Measurements from ENCODE around the gene CCNB2.
"Not testable (repeated sequence)": the region's sequence is repeated elsewhere in the genome, so short reads cannot be mapped to it uniquely, and the experiment has no call there.

The CCNB2 gene

GRCh38 chr15:59131969-59132562 is 27.1 kb downstream of the CCNB2 start:
- no peak overlapping the region for H3K27ac ChIP-seq
- DNase-seq (ENCODE audit: low read depth, low spot score) = no peak

- no peak for DNase-seq (ENCODE audit: low read depth, low spot score)
- no peak overlapping the region for H3K27ac ChIP-seq
Measured at GRCh38 chr15:59133929-59134427, 29.0 kb downstream of the CCNB2 start.

DNA sequence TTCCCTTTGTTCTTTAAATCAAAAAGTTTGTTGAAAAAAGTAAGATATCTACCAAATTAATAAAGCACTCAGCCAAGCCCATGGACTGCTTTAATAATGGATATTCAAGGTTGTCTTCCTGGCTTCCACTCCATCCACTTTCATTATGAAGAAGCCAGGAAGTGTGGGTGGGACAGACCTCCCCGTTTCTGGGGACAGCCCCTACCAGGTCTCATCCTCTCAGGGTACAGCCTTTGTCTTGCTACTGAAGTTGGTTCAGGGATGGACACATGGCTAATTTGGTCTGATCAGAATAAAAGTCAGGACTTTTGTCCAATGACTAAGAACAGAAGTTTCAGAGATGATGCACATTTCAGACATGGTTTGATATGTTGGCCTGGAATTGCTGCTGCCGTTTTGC is 32.6 kb downstream of the CCNB2 start:
- no peak overlapping the region for H3K27ac ChIP-seq
- DNase-seq (ENCODE audit: low read depth, low spot score) = no peak

DNA sequence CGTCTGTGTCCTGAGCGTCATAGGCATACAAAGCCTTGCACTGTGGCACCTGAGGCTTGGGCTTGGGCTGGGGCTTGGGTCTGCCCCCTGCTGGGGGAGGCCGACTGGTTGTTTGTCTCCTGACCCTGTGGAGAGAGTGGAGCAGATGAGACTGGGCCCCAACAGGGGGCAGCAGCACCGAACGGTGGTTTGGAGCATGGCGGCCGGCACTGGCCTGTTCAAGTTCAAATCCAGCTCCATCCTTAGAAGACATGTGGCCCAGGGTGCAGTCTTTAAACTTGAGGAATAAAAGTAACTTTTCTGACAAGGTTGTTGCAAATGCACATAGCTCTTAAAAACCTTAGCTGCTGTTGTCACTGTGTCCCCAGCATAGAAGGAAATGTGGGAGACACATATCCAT is 33.3 kb downstream of the CCNB2 start:
- DNase-seq (ENCODE audit: low read depth, low spot score) = no peak
- H3K27ac ChIP-seq = no peak overlapping the region

DNA sequence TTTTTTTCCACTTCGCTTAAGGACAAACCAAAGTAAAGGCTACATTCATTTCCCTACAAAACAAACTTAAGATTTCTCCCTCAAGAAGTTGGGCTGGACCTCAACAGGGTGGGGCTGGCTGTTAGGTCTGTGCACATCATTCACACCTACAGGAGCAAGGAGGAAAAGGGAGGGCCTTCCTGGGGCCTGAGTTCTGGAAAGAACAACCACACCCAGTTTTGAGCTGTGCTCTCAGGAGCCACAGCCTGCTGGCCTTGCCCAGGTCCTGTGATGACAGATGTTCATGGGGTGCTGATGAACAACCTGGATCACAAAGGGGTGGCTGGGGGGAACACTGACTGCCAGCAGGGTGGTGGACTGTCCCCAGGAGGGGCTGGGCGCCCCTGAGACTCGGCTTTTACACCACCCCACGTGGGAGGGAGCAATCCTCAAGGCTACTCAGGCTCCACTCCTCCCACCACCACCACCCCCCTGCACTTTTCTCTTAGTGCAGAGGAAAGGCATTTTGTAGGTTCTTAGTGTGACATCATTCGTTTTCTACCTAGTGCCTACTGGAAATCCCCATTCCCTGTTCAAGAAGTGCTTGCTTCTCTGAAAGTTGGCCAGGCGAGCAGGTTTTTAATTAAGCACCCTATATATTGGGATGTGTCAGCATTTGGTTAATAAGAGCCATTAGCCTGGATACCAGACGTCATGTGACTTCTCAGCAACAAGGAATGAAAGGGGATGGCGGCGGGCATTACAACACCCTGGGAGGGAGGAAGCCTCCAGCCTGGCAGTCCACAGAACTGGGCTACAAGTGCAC is 35.7 kb downstream of the CCNB2 start:
- peak overlapping the region; percentile 10 for H3K27ac ChIP-seq

GRCh38 chr15:59143281-59143680 is 38.3 kb downstream of the CCNB2 start:
- DNase-seq (ENCODE audit: low read depth, low spot score) = no peak
- H3K27ac ChIP-seq = no peak overlapping the region

More for the DNA sequence above, 35.7 kb downstream of the CCNB2 start:
- DNase-seq (ENCODE audit: low read depth, low spot score) = no peak

- not testable (repeated sequence) for DNase-seq (ENCODE audit: low read depth, low spot score); H3K27ac ChIP-seq
Measured at GRCh38 chr15:59144594-59144993, 39.6 kb downstream of the CCNB2 start.

- no peak for DNase-seq (ENCODE audit: low read depth, low spot score)
- H3K27ac ChIP-seq = no peak overlapping the region
Measured at GRCh38 chr15:59147666-59148065, 42.7 kb downstream of the CCNB2 start.

DNA sequence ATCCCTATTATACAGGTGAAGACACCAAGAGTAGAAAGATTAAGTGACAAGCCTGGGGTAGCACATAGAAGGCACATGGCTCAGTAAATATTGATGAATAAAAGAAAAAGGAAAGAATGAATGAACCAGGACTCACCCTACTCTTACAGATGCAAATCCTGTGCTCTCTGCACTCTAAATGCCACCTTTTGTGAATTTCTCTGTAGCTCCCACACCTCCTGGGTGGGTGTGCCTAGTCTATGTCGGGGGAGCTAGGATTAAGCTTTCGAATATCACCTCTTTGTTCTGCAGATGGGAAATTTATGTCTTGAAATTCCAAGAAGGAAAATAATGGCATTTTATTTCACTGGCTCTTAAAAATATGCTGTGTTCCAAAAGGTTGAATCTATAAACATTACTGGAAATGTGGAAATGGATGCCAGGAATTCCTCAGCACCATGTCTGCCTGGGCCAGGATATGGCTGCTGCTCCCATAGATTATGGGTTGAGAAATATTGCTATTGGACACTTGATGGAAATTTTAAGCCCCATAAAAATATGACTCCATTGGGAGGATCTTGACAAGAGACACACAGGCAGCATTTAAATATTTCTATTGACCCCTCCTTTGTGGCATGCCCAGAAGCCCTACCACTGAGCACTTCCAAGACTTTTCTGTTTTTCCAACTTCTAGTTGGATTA is 43.3 kb downstream of the CCNB2 start:
- DNase-seq (ENCODE audit: low read depth, low spot score) = no peak
- no peak overlapping the region for H3K27ac ChIP-seq

DNA sequence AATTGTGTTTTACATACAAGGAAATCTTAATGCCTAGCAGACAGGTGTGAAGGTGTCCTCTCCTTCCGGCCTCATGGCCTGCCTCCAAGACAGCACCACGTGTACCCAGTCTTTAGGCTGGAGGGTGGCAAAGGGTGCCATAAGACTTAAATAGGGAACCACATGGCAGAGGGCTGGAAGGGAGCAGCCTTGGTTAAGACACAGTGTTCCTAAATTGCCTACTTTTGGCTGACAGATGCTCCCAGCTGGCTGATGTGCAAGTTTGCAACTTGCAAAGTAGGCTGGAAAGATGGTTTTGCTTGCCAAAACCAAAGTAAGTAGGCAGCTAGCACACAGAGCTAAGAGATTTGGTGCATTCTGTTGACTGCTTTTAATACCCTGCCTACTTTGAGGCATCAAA is 45.2 kb downstream of the CCNB2 start:
- H3K27ac ChIP-seq = no peak overlapping the region
- no peak for DNase-seq (ENCODE audit: low read depth, low spot score)

- DNase-seq (ENCODE audit: low read depth, low spot score) = no peak
- H3K27ac ChIP-seq = no peak overlapping the region
Measured at GRCh38 chr15:59152694-59153450, 47.9 kb downstream of the CCNB2 start.

DNA sequence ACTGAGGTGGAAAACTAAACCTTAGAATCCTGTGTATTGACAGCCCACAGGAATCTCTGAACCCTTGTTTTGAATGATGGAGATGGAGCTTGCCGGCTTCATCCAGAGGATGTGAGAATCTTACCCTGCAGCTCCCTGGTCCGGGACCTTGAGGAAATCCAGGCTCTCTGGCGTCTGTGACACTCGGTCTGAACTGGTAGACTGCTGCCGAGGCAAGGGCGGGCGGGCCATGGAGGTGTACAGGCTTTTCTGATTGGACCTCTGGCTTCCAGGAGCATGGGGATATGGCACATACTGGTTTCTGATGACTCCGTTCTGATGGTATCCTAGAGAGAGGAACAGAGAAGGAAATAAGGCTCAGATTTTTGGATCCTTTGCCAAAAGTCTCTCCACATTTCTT is 48.5 kb downstream of the CCNB2 start:
- DNase-seq (ENCODE audit: low read depth, low spot score) = no peak
- no peak overlapping the region for H3K27ac ChIP-seq

- no peak overlapping the region for H3K27ac ChIP-seq
- DNase-seq (ENCODE audit: low read depth, low spot score) = no peak
Measured at GRCh38 chr15:59154243-59154642, 49.3 kb downstream of the CCNB2 start.

GRCh38 chr15:59155431-59155830 is 50.5 kb downstream of the CCNB2 start:
- H3K27ac ChIP-seq = no peak overlapping the region
- no peak for DNase-seq (ENCODE audit: low read depth, low spot score)

- H3K27ac ChIP-seq = no peak overlapping the region
Measured at GRCh38 chr15:59157396-59157795, 52.5 kb downstream of the CCNB2 start.

DNA sequence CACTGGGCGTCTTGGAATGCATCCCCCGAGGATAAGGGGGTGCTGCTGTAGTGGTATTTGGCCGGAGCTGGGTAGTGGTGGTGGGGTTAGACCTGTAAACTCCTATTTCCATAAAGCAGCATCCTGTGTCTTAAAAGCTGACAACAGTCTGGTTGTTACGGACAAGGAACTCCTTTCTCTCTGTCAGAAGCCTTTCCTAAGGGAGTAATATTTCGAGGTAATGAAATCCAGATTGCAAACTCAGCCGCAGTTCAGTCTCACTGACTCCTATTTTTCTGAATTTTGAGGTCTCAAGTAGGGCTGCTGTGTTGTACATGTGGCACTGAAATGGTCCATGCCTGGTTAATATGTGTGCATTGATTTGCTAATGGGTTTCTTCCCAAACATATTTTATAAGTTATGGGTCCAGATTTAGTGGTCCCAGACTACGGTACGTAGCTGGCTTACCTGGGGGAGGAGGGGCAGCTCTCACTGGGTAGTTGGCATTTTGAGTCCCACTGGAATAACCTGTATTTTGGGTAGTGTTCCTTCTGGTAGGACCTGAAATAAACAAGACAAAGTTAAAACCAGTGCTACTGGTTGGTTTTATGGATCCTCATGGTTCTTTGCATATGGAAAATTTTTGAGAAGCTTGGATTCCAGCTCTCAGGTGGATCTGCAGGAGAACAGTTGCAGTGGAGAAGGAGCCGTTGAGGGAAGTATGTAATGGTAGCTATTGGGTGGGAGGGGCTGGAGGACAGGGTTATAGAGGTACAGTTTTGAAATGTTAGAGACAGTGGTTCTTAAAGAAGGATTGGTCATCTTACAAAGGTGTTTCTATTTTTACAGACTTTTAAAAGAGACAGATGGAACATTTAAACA is 53.1 kb downstream of the CCNB2 start:
- DNase-seq (ENCODE audit: low read depth, low spot score) = no peak
- no peak overlapping the region for H3K27ac ChIP-seq

More at GRCh38 chr15:59157396-59157795, 52.5 kb downstream of the CCNB2 start:
- DNase-seq (ENCODE audit: low read depth, low spot score) = no peak

DNA sequence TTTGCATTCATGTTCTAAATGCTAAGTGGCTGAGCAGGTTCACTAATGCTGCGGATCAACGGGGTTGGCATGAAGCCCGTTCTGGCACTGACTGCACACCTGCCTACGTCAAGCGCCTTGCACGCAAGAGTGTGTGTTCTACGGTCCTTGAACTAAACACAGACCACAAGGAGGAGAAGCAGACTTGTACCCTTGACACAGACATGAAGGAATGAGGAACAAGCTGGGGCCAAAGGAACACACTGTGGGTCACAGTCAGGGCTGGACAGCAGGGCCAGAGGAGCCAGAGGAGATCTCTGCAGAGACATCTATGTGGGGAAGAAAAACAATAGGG is 53.7 kb downstream of the CCNB2 start:
- DNase-seq (ENCODE audit: low read depth, low spot score) = no peak
- H3K27ac ChIP-seq = no peak overlapping the region

DNA sequence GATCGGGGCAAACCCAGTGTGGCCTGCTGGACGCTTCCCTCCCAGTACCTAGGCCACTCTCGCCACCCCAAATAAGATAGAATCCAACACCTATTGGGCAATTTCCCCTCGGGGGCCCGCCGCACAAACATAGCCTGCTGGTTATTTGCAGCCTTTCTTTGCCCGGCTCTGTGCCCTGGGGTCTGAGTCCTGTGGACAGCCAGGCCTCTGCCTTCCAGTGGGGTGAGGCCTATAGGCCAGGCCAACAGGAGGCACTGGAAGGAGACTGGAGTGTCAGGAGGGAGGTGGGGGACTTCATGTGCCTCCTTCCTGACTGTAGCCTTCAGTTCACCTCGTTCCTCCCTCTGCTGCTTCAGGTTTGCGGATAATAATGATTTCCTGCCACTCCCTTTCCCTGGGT is 54.3 kb downstream of the CCNB2 start:
- H3K27ac ChIP-seq = no peak overlapping the region
- no peak for DNase-seq (ENCODE audit: low read depth, low spot score)

- DNase-seq (ENCODE audit: low read depth, low spot score) = no peak
- H3K27ac ChIP-seq = no peak overlapping the region
Measured at GRCh38 chr15:59160880-59161593, 56.1 kb downstream of the CCNB2 start.
